Measurements from ENCODE around the gene SLC27A4. TPM values are rescaled to one million over a fixed set of nuclear protein-coding genes. Genes with fewer than 3 reads are reported as not detected.
A peak's percentile ranks its signal among the peaks of the same experiment; 100 is the strongest.

Gene SLC27A4
- total RNA-seq, 1 experiment from 2014 or later = 17.0 TPM

GRCh38 chr9:128349125-128349524 is 8.8 kb downstream of the SLC27A4 start:
- Histone ChIP-seq H4K5ac (ENCODE audit: insufficient read length, low read depth, low read length) (no peak overlapping the region), H4K8ac (replicated peaks; ENCODE audit: insufficient read length, low read depth, low read length) (no peak overlapping the region), H3K4ac (ENCODE audit: low read depth, low read length) (no peak overlapping the region), H2AK5ac (ENCODE audit: insufficient read length, low read length) (no peak overlapping the region), H2BK5ac (ENCODE audit: insufficient read length, low read length) (no peak overlapping the region), H3K9me3 (ENCODE audit: control insufficient read depth, low read depth, low read length) (no peaks in the 10 kb centered on the region), H3K79me1 (ENCODE audit: insufficient read depth, low read depth, low read length, poor library complexity, severe bottlenecking) (no peaks in the 10 kb centered on the region), H2BK120ac (ENCODE audit: low read depth, low read length, poor library complexity, severe bottlenecking) (no peak overlapping the region), H2BK20ac (ENCODE audit: low read depth, low read length, poor library complexity, severe bottlenecking) (no peak overlapping the region), H3K27me3 (ENCODE audit: insufficient read depth, low read length) (no peaks in the 10 kb centered on the region), H3K23me2 (ENCODE audit: insufficient read length, low read depth, low read length, poor library complexity, severe bottlenecking) (no peaks in the 10 kb centered on the region), H2AFZ (ENCODE audit: low read length) (no peak overlapping the region), H3K4me1 (ENCODE audit: insufficient read depth, low read length) (no peaks in the 10 kb centered on the region), H3K14ac (ENCODE audit: insufficient read depth, low read length) (no peak overlapping the region), H2BK12ac (ENCODE audit: insufficient read length, low read depth, low read length) (no peak overlapping the region), H3K4me2 (ENCODE audit: insufficient read depth, insufficient read length, low read length) (no peak overlapping the region), H4K20me1 (ENCODE audit: control insufficient read depth, insufficient read depth, insufficient read length) (no peaks in the 10 kb centered on the region), H3T11ph (ENCODE audit: low read length) (no peak overlapping the region), H3K27ac (ENCODE audit: insufficient read length, low read depth, low read length) (no peak overlapping the region), H3K9ac (ENCODE audit: extremely low read depth, insufficient read length, low read length) (no peak overlapping the region), H3K56ac (ENCODE audit: insufficient read length, low read depth, low read length) (no peak overlapping the region), H2BK15ac (ENCODE audit: low read depth, low read length) (no peak overlapping the region), H4K91ac (ENCODE audit: insufficient read length, low read depth, low read length) (no peak overlapping the region), H3K23ac (ENCODE audit: insufficient read length, low read depth, low read length) (no peak overlapping the region), H3K79me2 (ENCODE audit: insufficient read depth, low read length) (no peaks in the 10 kb centered on the region), H3K18ac (ENCODE audit: insufficient read length, low read depth, low read length) (no peak overlapping the region)
- no peaks in the 10 kb centered on the region for H3K9me3 Mint-ChIP-seq
- no peak overlapping the region; a peak in 1 of 7 replicates for H3K27ac Mint-ChIP-seq
- no peak for DNase-seq
- TF ChIP-seq CTCF (conservative IDR thresholded peaks at IDR 0.05) = no peak
- no peaks in the 10 kb centered on the region for H3K4me1 Mint-ChIP-seq
- no peaks in the 10 kb centered on the region for H3K27me3 Mint-ChIP-seq (ENCODE audit: low read depth)
- peak overlapping the region in 1 of 2 experiments; percentile 47; a peak in 2 of 5 replicates for H3K4me3 Mint-ChIP-seq
- no CpG with 5 or more reads among the region's 2 CpGs for WGBS (ENCODE audit: extremely low coverage, insufficient read length, low lambda C conversion rate)
- H3K36me3 Mint-ChIP-seq (ENCODE audit: insufficient read depth in 1 of 3, low read depth in 3 of 3) = peaks cover 4 to 42% (median 17%) of the 10 kb centered on the region in 3 experiments; a peak in 5 of 7 replicates

Measured in H9 (cell line).